Measurements from ENCODE around the gene PARD3B.

PARD3B gene

GRCh38 chr2:204693262-204693661 is 148.0 kb downstream of the PARD3B start:
- no peak for DNase-seq
- H3K27me3 ChIP-seq (replicated peaks in 2 of 5; ENCODE audit: control insufficient read depth in 4 of 5, insufficient read depth in 5 of 5, low read length in 4 of 5): no peaks in the 10 kb centered on the region
- no peak overlapping the region for H3K27ac ChIP-seq (ENCODE audit: insufficient read depth in 1 of 2, low read depth in 1 of 2, low read length in 2 of 2, poor library complexity in 1 of 2, severe bottlenecking in 2 of 2)
- H3K36me3 ChIP-seq (ENCODE audit: control insufficient read depth in 4 of 4, insufficient read depth in 4 of 4, low read length in 3 of 4): no peaks in the 10 kb centered on the region
- ChIA-PET CTCF (interaction anchor here (1.1 to 3.5 kb wide), 4 partner anchors 8 to 432 kb away, joined by 3 to 14 read pairs (median 8); no protein-coding TSS in a partner anchor), POLR2A (no interaction called here)
- no peaks in the 10 kb centered on the region for H3K4me1 ChIP-seq (ENCODE audit: control extremely low read depth in 1 of 4, control insufficient read depth in 4 of 4, insufficient read depth in 4 of 4, low read length in 3 of 4)
- H3K9me3 ChIP-seq (ENCODE audit: control extremely low read depth in 1 of 5, control insufficient read depth in 4 of 5, insufficient read depth in 2 of 5, low read depth in 1 of 5, low read length in 4 of 5): no peaks in the 10 kb centered on the region
- H3K4me3 ChIP-seq (ENCODE audit: control insufficient read depth in 1 of 7, extremely low read depth in 1 of 7, insufficient read depth in 4 of 7, low read depth in 2 of 7, low read length in 6 of 7): no peak overlapping the region
- WGBS (ENCODE audit: insufficient coverage): 100% methylated on average over 2 of the region's 3 CpGs

- Histone ChIP-seq H3K27me3 (replicated peaks in 2 of 5; ENCODE audit: control insufficient read depth in 4 of 5, insufficient read depth in 5 of 5, low read length in 4 of 5) (no peaks in the 10 kb centered on the region), H3K27ac (ENCODE audit: insufficient read depth in 1 of 2, low read depth in 1 of 2, low read length in 2 of 2, poor library complexity in 1 of 2, severe bottlenecking in 2 of 2) (no peak overlapping the region), H3K36me3 (ENCODE audit: control insufficient read depth in 4 of 4, insufficient read depth in 4 of 4, low read length in 3 of 4) (no peaks in the 10 kb centered on the region), H3K9me3 (ENCODE audit: control extremely low read depth in 1 of 5, control insufficient read depth in 4 of 5, insufficient read depth in 2 of 5, low read depth in 1 of 5, low read length in 4 of 5) (no peaks in the 10 kb centered on the region), H3K4me3 (ENCODE audit: control insufficient read depth in 1 of 7, extremely low read depth in 1 of 7, insufficient read depth in 4 of 7, low read depth in 2 of 7, low read length in 6 of 7) (no peak overlapping the region), H3K4me1 (ENCODE audit: control extremely low read depth in 1 of 4, control insufficient read depth in 4 of 4, insufficient read depth in 4 of 4, low read length in 3 of 4) (no peaks in the 10 kb centered on the region)
- no peak for DNase-seq
- ChIA-PET CTCF (no interaction called here), POLR2A (no interaction called here)
- no CpG with 5 or more reads among the region's 1 CpG for WGBS (ENCODE audit: insufficient coverage)
Observed at GRCh38 chr2:204695506-204695905, 150.2 kb downstream of the PARD3B start.

GRCh38 chr2:204696124-204696523 is 150.8 kb downstream of the PARD3B start:
- Histone ChIP-seq H3K27me3 (replicated peaks in 2 of 5; ENCODE audit: control insufficient read depth in 4 of 5, insufficient read depth in 5 of 5, low read length in 4 of 5) (no peaks in the 10 kb centered on the region), H3K4me1 (ENCODE audit: control extremely low read depth in 1 of 4, control insufficient read depth in 4 of 4, insufficient read depth in 4 of 4, low read length in 3 of 4) (no peaks in the 10 kb centered on the region), H3K27ac (ENCODE audit: insufficient read depth in 1 of 2, low read depth in 1 of 2, low read length in 2 of 2, poor library complexity in 1 of 2, severe bottlenecking in 2 of 2) (no peak overlapping the region), H3K9me3 (ENCODE audit: control extremely low read depth in 1 of 5, control insufficient read depth in 4 of 5, insufficient read depth in 2 of 5, low read depth in 1 of 5, low read length in 4 of 5) (no peaks in the 10 kb centered on the region), H3K36me3 (ENCODE audit: control insufficient read depth in 4 of 4, insufficient read depth in 4 of 4, low read length in 3 of 4) (no peaks in the 10 kb centered on the region), H3K4me3 (ENCODE audit: control insufficient read depth in 1 of 7, extremely low read depth in 1 of 7, insufficient read depth in 4 of 7, low read depth in 2 of 7, low read length in 6 of 7) (no peak overlapping the region)
- no peak for DNase-seq
- ChIA-PET POLR2A (no interaction called here), CTCF (interaction anchor here (1.1 kb wide), 1 partner anchor 18 kb away, joined by 3 read pairs; no protein-coding TSS in a partner anchor)
- WGBS (ENCODE audit: insufficient coverage): 100% methylated on average over 2 of the region's 5 CpGs

- CTCF ChIA-PET: no interaction called here
- POLR2A ChIA-PET: no interaction called here
- H3K36me3 ChIP-seq (ENCODE audit: control insufficient read depth in 4 of 4, insufficient read depth in 4 of 4, low read length in 3 of 4): no peaks in the 10 kb centered on the region
- H3K4me1 ChIP-seq (ENCODE audit: control extremely low read depth in 1 of 4, control insufficient read depth in 4 of 4, insufficient read depth in 4 of 4, low read length in 3 of 4): no peaks in the 10 kb centered on the region
- no peak for DNase-seq
- no peaks in the 10 kb centered on the region for H3K9me3 ChIP-seq (ENCODE audit: control extremely low read depth in 1 of 5, control insufficient read depth in 4 of 5, insufficient read depth in 2 of 5, low read depth in 1 of 5, low read length in 4 of 5)
- 0% methylated on average over 1 of the region's 4 CpGs for whole genome bisulfite sequencing (ENCODE audit: insufficient coverage)
- no peak overlapping the region for H3K4me3 ChIP-seq (ENCODE audit: control insufficient read depth in 1 of 7, extremely low read depth in 1 of 7, insufficient read depth in 4 of 7, low read depth in 2 of 7, low read length in 6 of 7)
- H3K27ac ChIP-seq (ENCODE audit: insufficient read depth in 1 of 2, low read depth in 1 of 2, low read length in 2 of 2, poor library complexity in 1 of 2, severe bottlenecking in 2 of 2): no peak overlapping the region
- H3K27me3 ChIP-seq (replicated peaks in 2 of 5; ENCODE audit: control insufficient read depth in 4 of 5, insufficient read depth in 5 of 5, low read length in 4 of 5): no peaks in the 10 kb centered on the region
Observed at GRCh38 chr2:204705243-204705932, 160.1 kb downstream of the PARD3B start.

GRCh38 chr2:204706939-204707338 is 161.7 kb downstream of the PARD3B start:
- ChIA-PET CTCF (no interaction called here), POLR2A (no interaction called here)
- H3K27me3 ChIP-seq (replicated peaks in 2 of 5; ENCODE audit: control insufficient read depth in 4 of 5, insufficient read depth in 5 of 5, low read length in 4 of 5): no peaks in the 10 kb centered on the region
- H3K4me3 ChIP-seq (ENCODE audit: control insufficient read depth in 1 of 7, extremely low read depth in 1 of 7, insufficient read depth in 4 of 7, low read depth in 2 of 7, low read length in 6 of 7): no peak overlapping the region
- H3K4me1 ChIP-seq (ENCODE audit: control extremely low read depth in 1 of 4, control insufficient read depth in 4 of 4, insufficient read depth in 4 of 4, low read length in 3 of 4): no peaks in the 10 kb centered on the region
- no peaks in the 10 kb centered on the region for H3K9me3 ChIP-seq (ENCODE audit: control extremely low read depth in 1 of 5, control insufficient read depth in 4 of 5, insufficient read depth in 2 of 5, low read depth in 1 of 5, low read length in 4 of 5)
- no peak overlapping the region for H3K27ac ChIP-seq (ENCODE audit: insufficient read depth in 1 of 2, low read depth in 1 of 2, low read length in 2 of 2, poor library complexity in 1 of 2, severe bottlenecking in 2 of 2)
- 100% methylated on average over 2 of the region's 2 CpGs for WGBS (ENCODE audit: insufficient coverage)
- H3K36me3 ChIP-seq (ENCODE audit: control insufficient read depth in 4 of 4, insufficient read depth in 4 of 4, low read length in 3 of 4): no peaks in the 10 kb centered on the region
- DNase-seq: no peak

GRCh38 chr2:204713211-204713610 is 167.9 kb downstream of the PARD3B start:
- CTCF ChIA-PET: no interaction called here
- WGBS (ENCODE audit: insufficient coverage): 45% methylated on average over 2 of the region's 5 CpGs

GRCh38 chr2:204715361-204715760 is 170.1 kb downstream of the PARD3B start:
- H3K36me3 ChIP-seq (ENCODE audit: control insufficient read depth in 4 of 4, insufficient read depth in 4 of 4, low read length in 3 of 4): no peaks in the 10 kb centered on the region
- no peak overlapping the region for H3K4me3 ChIP-seq (ENCODE audit: control insufficient read depth in 1 of 7, extremely low read depth in 1 of 7, insufficient read depth in 4 of 7, low read depth in 2 of 7, low read length in 6 of 7)
- H3K9me3 ChIP-seq (ENCODE audit: control extremely low read depth in 1 of 5, control insufficient read depth in 4 of 5, insufficient read depth in 2 of 5, low read depth in 1 of 5, low read length in 4 of 5): no peaks in the 10 kb centered on the region
- WGBS (ENCODE audit: insufficient coverage): no CpG with 5 or more reads among the region's 2 CpGs
- POLR2A ChIA-PET: no interaction called here
- no peak overlapping the region for H3K27ac ChIP-seq (ENCODE audit: insufficient read depth in 1 of 2, low read depth in 1 of 2, low read length in 2 of 2, poor library complexity in 1 of 2, severe bottlenecking in 2 of 2)
- H3K27me3 ChIP-seq (replicated peaks in 2 of 5; ENCODE audit: control insufficient read depth in 4 of 5, insufficient read depth in 5 of 5, low read length in 4 of 5): no peaks in the 10 kb centered on the region
- no peaks in the 10 kb centered on the region for H3K4me1 ChIP-seq (ENCODE audit: control extremely low read depth in 1 of 4, control insufficient read depth in 4 of 4, insufficient read depth in 4 of 4, low read length in 3 of 4)
- DNase-seq: no peak
- CTCF ChIA-PET: no interaction called here

More at GRCh38 chr2:204713211-204713610, 167.9 kb downstream of the PARD3B start:
- Histone ChIP-seq H3K4me3 (ENCODE audit: control insufficient read depth in 1 of 7, extremely low read depth in 1 of 7, insufficient read depth in 4 of 7, low read depth in 2 of 7, low read length in 6 of 7) (no peak overlapping the region), H3K27ac (ENCODE audit: insufficient read depth in 1 of 2, low read depth in 1 of 2, low read length in 2 of 2, poor library complexity in 1 of 2, severe bottlenecking in 2 of 2) (no peak overlapping the region), H3K9me3 (ENCODE audit: control extremely low read depth in 1 of 5, control insufficient read depth in 4 of 5, insufficient read depth in 2 of 5, low read depth in 1 of 5, low read length in 4 of 5) (no peaks in the 10 kb centered on the region), H3K4me1 (ENCODE audit: control extremely low read depth in 1 of 4, control insufficient read depth in 4 of 4, insufficient read depth in 4 of 4, low read length in 3 of 4) (no peaks in the 10 kb centered on the region), H3K36me3 (ENCODE audit: control insufficient read depth in 4 of 4, insufficient read depth in 4 of 4, low read length in 3 of 4) (no peaks in the 10 kb centered on the region), H3K27me3 (replicated peaks in 2 of 5; ENCODE audit: control insufficient read depth in 4 of 5, insufficient read depth in 5 of 5, low read length in 4 of 5) (no peaks in the 10 kb centered on the region)
- POLR2A ChIA-PET: no interaction called here
- no peak for DNase-seq
